Nephron (organoid): ENCODE measurements around the gene KCNN1.

Experiments used
- H3K27ac Mint-ChIP-seq, 3 experiments: 2 replicates each; pipeline ENCODE4 v1.8.0; 2020; ENCODE audit warnings: mixed read lengths in 3 of 3, mild to moderate bottlenecking in 2 of 3, moderate library complexity in 1 of 3
- H3K27me3 Mint-ChIP-seq: 2 replicates; pipeline ENCODE4 v1.8.0; 2021; ENCODE audit warnings: low read depth, mild to moderate bottlenecking, moderate library complexity, mixed read lengths
- H3K36me3 Mint-ChIP-seq: 2 replicates; pipeline ENCODE4 v1.8.0; 2020; ENCODE audit warnings: low read depth, mixed read lengths
- H3K4me1 Mint-ChIP-seq: 2 replicates; pipeline ENCODE4 v1.8.0; 2020; ENCODE audit warnings: mixed read lengths
- H3K4me3 Mint-ChIP-seq, 3 experiments: 2 replicates each; pipeline ENCODE4 v1.8.0; 2020; ENCODE audit warnings: mild to moderate bottlenecking in 3 of 3, mixed read lengths in 3 of 3, moderate library complexity in 2 of 3
- H3K9me3 Mint-ChIP-seq: 2 replicates; pipeline ENCODE4 v1.8.0; 2020; ENCODE audit warnings: mixed read lengths
- CTCF ChIP-seq, 3 experiments: fragments of 200-600 bp; sonication (generic); IDR thresholded peaks; one replicate each; pipeline ENCODE4 v1.5.0; 2021; ENCODE audit warnings: antibody characterized with exemption in 3 of 3; ENCODE audit not compliant: unreplicated experiment in 3 of 3

KCNN1 gene

GRCh38 chr19:17973759-17974158 is 6.9 kb downstream of the KCNN1 start:
- no peak overlapping the region for H3K4me3 Mint-ChIP-seq
- no peaks in the 10 kb centered on the region for H3K4me1 Mint-ChIP-seq
- no peak for TF ChIP-seq CTCF (IDR thresholded peaks at IDR 0.05; ENCODE audit: unreplicated experiment in 3 of 3)
- H3K36me3 Mint-ChIP-seq = peaks cover 26% of the 10 kb centered on the region
- no peaks in the 10 kb centered on the region for H3K9me3 Mint-ChIP-seq
- no peak overlapping the region for H3K27ac Mint-ChIP-seq
- H3K27me3 Mint-ChIP-seq = peaks cover under 1% of the 10 kb centered on the region

GRCh38 chr19:17974551-17974950 is 7.6 kb downstream of the KCNN1 start:
- H3K9me3 Mint-ChIP-seq = no peaks in the 10 kb centered on the region
- no peaks in the 10 kb centered on the region for H3K27me3 Mint-ChIP-seq
- H3K4me1 Mint-ChIP-seq = no peaks in the 10 kb centered on the region
- no peak overlapping the region for H3K4me3 Mint-ChIP-seq
- no peak for TF ChIP-seq CTCF (IDR thresholded peaks at IDR 0.05; ENCODE audit: unreplicated experiment in 3 of 3)
- peaks cover 28% of the 10 kb centered on the region for H3K36me3 Mint-ChIP-seq
- no peak overlapping the region for H3K27ac Mint-ChIP-seq

- Mint-ChIP-seq H3K27me3 (no peaks in the 10 kb centered on the region), H3K9me3 (no peaks in the 10 kb centered on the region), H3K4me1 (no peaks in the 10 kb centered on the region), H3K27ac (no peak overlapping the region), H3K36me3 (peaks cover 28% of the 10 kb centered on the region), H3K4me3 (no peak overlapping the region)
- TF ChIP-seq CTCF (IDR thresholded peaks at IDR 0.05; ENCODE audit: unreplicated experiment in 3 of 3) = no peak
Observed at GRCh38 chr19:17975032-17975431, 8.1 kb downstream of the KCNN1 start.

GRCh38 chr19:17977021-17977420 is 10.1 kb downstream of the KCNN1 start:
- Mint-ChIP-seq H3K9me3 (no peaks in the 10 kb centered on the region), H3K4me3 (no peak overlapping the region), H3K27ac (no peak overlapping the region), H3K36me3 (peaks cover 30% of the 10 kb centered on the region), H3K4me1 (no peaks in the 10 kb centered on the region), H3K27me3 (no peaks in the 10 kb centered on the region)
- TF ChIP-seq CTCF (IDR thresholded peaks at IDR 0.05; ENCODE audit: unreplicated experiment in 3 of 3) = no peak

GRCh38 chr19:17977488-17977887 is 10.6 kb downstream of the KCNN1 start:
- Mint-ChIP-seq H3K9me3 (no peaks in the 10 kb centered on the region), H3K36me3 (peaks cover 31% of the 10 kb centered on the region), H3K4me3 (no peak overlapping the region), H3K27me3 (no peaks in the 10 kb centered on the region), H3K4me1 (no peaks in the 10 kb centered on the region), H3K27ac (no peak overlapping the region)
- TF ChIP-seq CTCF (IDR thresholded peaks at IDR 0.05; ENCODE audit: unreplicated experiment in 3 of 3) = no peak

GRCh38 chr19:17981611-17982010 is 14.7 kb downstream of the KCNN1 start:
- H3K4me1 Mint-ChIP-seq = no peaks in the 10 kb centered on the region
- no peak for TF ChIP-seq CTCF (IDR thresholded peaks at IDR 0.05; ENCODE audit: unreplicated experiment in 3 of 3)
- H3K27ac Mint-ChIP-seq = no peak overlapping the region
- no peaks in the 10 kb centered on the region for H3K9me3 Mint-ChIP-seq
- H3K4me3 Mint-ChIP-seq = no peak overlapping the region
- H3K27me3 Mint-ChIP-seq = no peaks in the 10 kb centered on the region
- peaks cover 23% of the 10 kb centered on the region for H3K36me3 Mint-ChIP-seq
